Hematopoietic multipotent progenitor cell treated with erythropoietin and hydrocortisone succinate and interleukin-3 and kit ligand, for 6 days (in vitro differentiated cells): ENCODE data around the gene CD40.
A peak's percentile ranks its signal among the peaks of the same experiment; 100 is the strongest.
"Not testable (repeated sequence)": the region's sequence is repeated elsewhere in the genome, so short reads cannot be mapped to it uniquely, and the experiment has no call there.

Experiments used
- DNase-seq: peaks from one replicate; pipeline ENCODE4 v3.0.0-alpha.2; 2015

CD40 gene

DNA sequence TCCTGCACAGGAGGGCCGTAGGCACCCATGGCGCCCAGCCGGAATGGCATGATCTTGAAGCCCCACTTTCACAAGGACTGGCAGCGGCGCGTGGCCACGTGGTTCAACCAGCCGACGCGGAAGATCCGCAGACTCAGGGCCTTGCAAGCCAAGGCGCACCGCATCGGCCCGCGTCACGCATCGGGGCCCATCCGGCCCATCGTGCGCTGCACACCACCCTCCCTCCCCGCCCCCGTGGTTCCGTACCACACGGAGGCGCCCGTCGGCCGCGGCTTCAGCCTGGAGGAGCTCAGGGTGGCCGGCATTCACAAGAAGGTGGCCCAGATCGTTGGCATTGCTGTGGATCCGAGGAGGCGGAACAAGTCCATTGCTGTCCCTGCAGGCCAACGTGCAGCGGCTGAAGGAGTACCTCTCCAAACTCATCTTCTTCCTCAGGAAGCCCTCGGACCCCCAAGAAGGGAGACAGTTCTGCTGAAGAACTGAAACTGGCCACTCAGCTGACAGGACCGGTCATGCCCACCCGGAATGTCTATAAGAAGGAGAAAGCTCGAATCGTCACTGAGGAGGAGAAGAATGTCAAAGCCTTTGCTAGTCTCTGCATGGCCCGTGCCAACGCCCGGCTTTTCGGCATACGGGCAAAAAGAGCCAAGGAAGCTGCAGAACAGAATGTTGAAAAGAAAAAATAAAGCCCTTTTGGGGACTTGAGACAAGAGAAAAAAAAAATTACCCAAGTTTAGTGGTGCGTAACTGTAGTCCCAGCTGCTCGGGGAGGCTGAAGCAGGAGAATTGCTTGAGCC is 18.4 kb upstream of the CD40 start:
- DNase-seq, result no peak

DNA sequence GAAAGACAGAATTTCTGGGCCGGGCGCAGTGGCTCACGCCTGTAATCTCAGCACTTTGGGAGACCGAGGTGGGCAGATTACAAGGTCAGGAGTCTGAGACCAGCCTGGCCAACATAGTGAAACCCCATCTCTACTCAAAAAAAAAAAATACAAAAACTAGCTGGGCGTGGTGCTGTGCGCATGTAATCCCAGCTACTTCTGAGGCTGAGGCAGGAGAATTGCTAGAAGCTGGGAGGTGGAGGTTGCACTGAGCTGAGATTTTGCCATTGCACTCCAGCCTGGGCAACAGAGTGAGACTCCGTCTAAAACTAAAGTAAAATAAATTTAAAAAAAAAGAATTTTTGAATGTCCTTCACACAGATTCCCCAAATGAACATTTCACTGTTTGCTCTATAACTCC is 17.7 kb upstream of the CD40 start:
- DNase-seq, result not testable (repeated sequence)

DNA sequence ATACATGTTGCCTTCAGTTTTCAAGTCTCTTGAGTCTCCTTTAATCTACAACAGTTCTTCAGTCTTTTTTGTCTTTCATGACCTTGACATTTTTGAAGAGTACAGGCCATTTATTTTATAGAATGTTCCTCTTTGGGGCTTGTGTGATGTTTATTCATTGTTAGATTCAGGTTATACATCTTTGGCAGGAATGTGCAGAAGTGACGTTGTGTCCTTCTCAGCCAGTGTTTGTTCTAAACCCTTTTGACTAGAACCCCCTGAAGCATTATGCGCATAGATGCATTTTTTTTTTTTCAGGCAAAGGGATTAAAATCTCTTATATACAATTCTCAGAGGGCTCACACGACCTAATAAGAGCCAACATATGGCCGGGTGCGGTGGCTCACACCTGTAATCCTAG is 17.1 kb upstream of the CD40 start:
- no peak for DNase-seq

DNA sequence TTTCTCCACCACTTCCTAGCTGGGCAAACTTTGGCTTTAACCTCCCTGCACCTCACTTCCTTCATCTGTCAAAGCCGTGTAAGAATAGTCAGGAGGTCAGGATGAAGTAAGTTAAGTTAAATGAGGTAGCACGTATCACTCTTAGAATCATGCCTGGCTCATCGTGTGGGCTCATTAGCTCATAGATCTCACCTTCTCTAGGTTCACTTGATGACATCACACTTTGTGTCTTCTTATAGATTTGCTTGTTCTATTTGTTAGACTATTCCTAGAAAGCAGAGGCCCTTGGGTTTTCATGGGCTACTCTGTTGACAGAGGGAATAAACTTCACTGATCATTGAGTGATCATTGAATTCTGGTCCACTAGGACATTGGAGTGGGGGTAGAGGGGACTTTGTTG is 16.2 kb upstream of the CD40 start:
- no peak for DNase-seq

DNA sequence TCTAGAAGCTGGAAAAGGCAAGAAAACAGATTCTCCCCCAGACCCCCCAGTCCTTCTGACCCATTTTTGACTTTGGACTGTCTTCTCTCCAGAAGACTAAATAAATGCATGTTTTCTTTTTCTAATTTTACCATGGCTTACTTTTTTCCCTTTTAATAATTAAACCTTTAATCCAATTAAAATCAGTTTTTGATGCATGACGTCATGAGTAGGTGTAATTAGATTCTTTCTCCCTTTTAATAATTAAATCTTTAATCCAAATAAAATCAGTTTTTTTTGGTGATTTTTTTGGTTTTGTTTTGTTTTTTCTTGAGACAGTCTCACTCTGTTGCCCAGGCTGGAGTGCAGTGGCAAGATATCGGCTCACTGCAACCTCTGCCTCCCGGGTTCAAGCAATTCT is 15.2 kb upstream of the CD40 start:
- DNase-seq, result no peak

DNA sequence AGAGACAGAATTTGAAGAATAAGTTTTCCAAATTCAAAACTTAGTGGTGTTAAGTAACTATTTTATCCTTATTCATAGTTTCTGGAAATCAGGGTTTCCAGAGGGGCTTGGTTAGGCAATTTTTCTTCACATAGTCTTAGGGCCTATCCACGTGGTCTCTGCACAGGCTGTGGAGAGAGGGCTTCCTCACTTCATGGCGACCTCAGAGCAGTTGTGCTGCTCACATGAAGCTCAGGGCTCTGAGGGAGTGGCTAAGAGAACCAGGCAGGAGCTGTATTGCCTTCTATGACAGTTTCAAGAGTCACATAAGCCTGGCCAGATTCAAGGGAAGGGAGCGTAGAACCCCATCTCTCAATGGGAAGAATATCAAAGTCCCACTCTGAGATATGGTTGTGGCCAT is 13.9 kb upstream of the CD40 start:
- DNase-seq, result no peak

DNA sequence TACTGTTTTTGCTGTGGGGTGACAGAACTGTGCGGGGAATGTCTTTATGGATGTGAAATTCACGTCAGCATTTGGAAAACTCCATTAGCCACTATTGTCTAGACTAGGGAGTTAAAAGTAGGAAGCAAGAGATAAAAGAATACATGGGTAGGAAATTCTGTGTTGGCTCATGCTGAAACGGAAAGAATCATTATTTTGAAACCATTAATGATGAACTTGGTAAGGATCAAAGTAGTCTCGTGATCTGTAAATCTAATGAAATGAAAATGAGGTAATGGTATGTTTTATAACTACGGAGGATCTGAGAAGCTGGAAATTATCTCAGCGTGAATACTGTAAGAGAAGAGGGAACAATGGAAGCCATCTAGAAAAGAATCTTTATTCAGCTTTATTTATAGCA is 11.1 kb upstream of the CD40 start:
- no peak for DNase-seq

DNA sequence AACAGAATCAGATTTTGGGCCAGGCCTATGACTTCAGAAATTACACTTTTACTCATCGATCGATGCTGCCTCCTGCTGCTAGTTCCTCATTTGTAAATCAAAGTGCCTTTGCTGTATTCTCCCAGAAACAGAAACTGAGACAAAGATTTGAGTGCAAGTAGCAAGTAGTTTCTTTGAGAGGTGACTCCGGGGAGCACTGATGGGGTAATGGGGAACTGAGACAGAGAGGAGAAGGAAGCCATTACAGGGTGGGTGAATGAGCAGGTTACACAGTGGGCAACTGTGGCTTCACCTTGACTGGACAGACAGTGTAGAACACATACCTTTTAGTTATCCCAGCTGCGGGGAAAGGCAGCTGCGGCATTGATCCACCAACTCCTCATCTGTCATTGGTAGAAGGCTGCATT is 9.7 kb upstream of the CD40 start:
- DNase-seq, result no peak

DNA sequence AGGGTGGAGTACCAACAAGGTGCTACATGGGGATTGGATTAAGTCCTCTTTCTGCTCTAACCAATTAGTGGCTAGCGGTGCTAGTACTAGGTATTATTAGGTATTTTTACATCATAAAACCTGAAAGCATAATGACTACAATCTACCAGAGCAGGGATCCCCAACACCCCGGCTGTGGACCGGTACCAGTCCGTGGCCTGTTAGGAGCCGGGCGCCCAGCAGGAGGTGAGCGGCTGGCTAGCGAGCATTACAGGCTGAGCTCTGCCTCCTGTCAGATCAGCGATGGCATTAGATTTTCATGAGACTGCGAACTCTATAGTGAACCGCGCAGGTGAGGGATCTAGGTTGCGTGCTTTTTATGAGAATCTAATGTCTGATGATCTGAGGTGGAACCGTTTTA is 9.1 kb upstream of the CD40 start:
- DNase-seq, result no peak

DNA sequence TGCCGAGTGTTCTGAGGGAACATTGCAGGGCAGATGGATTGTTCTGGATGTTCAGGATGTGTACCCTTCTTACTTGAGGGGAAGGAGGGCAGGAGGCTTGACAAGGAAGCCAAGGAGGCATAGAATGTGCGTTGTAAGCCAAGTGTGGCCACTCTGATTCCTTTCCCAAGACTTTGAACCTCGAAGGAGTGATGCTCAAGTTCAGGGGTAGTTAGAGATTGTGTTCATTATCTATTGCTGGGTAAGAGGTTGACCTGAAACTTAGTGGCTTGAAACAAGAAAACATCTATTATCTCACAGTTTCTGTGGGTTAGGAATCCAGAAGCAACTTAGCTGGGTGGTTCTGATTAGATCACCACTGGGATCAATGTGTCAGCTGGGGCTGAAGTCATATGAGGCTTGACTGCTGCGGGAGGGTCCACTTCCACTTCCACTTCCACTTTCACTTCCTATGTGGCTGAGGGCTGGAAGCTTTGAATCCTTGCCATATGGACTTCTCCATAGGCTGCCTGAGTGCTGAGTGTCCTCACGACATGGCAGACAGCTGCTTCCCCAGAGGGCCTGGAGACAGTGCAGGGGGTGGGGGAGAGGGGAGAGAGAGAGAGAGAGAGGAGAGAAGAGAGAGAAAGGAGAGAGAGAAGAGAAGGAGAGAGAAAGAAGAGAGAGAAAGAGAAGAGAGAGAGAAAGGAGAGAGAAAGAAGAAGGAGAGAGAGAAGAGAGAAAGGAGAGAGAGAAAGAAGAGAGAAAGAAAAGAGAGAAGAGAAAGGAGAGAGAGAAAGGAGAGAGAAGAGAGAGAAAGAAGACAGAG is 6.9 kb upstream of the CD40 start:
- no peak for DNase-seq

DNA sequence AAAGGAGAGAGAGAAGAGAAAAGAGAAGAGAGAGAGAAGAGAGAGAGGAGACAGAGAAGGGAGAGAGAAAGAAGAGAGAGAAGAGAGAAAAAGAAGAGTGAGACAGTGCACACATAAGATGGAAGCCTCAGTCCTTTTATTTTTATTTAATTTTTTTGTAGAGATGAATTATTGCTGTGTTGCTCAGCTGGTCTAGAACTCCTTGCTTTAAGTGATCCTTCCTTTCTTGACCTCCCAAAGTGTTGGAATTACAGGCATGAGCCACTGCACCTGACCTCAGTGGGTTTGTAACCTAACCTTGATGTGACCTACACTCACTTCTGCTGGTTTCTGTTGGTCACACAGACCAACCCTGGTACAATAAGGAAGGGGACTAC is 6.3 kb upstream of the CD40 start:
- no peak for DNase-seq

DNA sequence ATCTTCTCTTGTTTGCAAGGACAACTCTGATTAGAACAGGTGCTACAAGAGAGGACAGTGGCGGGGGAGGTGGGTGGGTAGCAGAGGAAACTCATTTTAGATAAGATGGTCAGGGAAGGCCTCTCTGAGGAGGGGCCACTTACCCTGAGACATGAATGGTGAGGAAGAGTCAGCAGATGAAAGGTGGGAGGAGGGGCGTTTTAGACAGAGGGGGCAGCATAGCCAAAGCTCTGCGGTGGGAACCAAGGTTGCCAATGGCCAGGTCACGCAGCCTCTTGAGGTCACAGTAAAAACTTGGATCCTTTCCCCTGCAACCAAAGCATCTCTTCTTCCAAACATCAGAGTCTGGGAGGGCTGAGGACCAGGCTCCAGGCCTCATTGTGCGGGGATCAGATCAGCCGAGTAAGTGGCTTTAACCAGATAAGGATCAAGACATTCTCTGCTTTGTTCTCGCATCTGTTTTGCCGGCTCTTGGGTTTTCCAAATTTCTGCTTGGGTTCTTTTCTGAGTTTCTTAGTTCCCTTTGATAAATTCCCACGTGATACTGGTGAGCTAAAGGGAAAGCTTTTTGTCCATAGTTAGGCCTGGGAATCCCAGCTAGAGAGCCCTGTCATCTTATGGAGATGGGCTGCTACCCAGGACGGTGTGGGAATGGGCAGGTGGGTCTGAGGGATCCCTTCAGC is 5.5 kb upstream of the CD40 start:
- DNase-seq, result no peak

DNA sequence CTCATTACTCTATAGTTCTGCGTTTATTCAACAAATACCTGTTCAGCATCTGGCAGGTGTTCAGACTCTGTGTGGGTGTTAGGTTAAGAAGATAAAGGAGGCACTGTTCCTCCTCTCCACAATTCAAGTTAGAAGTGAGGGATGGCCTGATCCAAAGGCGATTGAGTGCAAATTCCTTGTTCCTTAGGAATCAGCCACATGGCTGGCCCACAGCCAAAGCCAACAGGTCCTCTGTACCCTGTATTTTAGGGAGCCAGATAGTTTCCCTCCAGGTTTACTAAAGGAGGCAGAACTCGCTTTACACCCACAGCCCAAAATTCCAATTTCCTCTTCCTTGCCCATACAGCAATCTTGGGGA is 5.0 kb upstream of the CD40 start:
- no peak for DNase-seq

DNA sequence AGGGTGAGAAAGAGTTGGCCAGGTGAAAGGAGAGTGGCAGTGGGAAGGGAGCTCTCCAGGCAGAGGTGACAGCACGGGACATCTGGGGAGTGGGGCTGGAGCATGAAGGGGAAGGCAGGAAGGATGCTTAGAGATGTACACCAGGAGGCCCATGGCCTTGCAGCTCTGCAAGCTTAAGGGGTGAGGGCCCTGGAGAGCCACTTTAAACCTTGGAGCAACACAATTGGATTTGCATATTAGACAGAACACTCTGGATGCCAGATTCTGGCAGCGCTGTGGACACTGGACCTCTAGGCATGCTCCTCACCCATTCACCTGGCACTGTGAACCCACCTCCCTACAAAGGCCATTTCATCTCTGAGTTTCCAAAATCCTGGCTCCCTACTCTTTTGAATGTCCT is 3.7 kb upstream of the CD40 start:
- DNase-seq, result no peak

DNA sequence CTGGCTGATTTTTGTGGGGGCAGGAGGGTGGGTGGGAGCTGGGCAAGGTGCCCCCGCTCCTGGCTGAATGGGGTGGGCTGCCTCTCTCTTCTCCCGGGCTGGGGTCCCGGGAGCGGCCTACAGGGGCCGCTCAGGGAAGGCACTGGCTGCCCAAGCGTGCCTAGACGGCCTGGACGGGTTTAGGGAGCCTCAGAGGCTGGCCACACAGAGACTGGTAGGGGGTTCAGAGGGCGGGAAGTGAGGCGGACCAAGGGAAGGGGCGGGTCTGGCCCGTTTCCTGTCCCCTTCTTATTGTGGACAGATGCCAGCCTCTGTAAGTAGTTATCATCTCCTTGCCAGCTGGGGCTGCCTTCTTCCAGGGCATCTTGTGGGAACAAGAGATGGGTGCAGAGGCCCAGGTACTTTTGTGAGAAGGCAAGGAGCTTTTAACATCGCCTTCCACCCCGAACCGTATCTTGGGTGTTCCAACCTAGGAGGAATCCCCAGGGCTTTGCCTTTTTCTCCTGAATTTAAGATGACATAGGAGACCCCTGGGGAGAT is 437 bp downstream of the CD40 start:
- peak; percentile 82 for DNase-seq

DNA sequence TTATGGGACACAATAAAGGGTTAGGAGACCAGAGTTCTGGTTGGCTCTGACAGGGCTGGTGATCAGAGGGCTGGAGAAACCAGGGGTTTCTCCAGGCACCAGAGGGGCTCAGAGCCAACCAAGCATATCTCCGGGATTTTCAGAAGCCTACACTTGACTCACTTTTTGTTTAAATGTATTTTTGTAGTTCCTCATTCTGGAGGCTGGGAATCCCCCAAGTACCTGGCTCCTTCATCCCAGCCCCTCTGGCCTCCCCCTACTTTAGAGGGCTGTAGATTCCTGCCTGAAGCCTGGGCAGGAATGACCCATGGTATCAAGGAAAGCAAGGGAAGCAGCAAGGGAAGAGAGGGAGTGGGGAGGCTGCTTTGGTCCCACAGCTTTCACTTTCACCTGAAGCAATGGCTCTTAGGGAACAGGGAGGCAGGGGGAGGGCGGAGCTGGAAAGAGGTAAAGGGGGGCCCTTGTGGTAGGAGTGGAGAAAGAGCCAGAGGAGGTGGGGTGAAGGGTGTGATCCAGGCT is 973 bp downstream of the CD40 start:
- DNase-seq, result peak; percentile 16

DNA sequence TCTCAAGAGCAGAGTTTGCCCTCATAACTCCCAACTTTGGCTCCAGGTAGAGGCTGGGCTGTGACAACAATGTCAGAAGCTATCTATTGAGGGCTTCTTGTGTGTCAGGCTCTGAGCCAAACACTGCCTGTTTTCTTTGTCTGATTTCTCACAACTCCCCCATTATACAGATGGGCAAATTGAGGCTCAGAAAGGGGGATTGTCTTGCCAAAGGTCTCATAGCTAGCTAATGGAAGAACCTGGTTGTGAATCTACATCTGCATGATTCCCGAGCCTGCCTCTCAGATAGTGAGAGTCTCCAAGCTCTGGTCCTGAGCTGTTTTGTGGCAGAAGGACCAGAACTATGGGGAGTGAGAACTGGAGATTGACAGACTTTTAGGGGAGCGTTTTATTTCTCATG is 1.4 kb downstream of the CD40 start:
- DNase-seq, result no peak

DNA sequence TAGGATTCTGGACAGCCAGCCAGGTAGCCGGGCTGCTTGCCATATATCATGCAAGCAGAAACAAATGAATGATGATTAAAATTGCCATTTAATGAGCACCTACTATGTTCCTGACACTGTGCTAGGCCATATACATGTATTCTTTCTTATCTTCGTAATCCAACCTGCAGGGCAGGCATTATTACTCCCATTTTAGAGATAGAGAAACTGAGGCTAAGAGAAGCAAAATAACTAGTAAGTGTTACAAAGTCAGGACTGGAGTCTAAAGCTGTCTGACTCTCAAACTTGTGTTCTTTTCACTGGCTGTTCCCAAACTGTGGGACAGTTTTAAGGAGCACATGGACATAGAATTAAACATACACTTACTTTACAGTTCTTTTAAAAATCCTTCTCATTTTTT is 2.0 kb downstream of the CD40 start:
- DNase-seq, result no peak

DNA sequence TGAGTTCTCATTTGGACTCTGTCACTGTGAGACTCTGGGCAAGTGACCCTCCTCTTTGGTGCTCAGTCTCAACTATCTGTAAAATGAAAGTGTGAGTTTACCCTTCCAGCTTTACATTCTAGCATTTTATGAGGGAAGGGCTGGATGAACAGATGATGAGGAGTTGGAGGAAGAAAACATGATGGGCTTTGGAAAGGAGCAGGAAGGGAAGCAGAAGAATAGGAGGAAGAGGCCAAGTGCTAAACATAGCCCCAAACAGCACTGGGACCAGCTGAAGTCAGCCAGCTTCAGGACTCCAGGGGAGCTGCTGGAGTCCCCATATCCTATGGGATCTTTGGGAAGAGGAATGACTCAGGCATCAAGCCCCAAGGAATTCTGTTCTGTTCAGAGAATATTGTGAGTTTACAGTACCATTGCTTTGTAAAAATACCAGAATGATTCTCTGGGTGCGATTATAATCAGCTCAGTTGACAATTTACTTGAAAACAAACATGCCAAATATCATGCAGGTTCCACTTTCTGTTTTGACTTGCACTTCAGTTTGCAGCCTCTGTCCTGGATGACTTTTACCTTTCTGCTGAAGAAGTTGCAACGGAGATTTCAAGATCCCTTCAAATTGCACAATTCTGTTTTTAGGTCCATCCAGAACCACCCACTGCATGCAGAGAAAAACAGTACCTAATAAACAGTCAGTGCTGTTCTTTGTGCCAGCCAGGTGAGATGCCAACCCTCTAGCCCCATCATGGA is 3.2 kb downstream of the CD40 start:
- no peak for DNase-seq

DNA sequence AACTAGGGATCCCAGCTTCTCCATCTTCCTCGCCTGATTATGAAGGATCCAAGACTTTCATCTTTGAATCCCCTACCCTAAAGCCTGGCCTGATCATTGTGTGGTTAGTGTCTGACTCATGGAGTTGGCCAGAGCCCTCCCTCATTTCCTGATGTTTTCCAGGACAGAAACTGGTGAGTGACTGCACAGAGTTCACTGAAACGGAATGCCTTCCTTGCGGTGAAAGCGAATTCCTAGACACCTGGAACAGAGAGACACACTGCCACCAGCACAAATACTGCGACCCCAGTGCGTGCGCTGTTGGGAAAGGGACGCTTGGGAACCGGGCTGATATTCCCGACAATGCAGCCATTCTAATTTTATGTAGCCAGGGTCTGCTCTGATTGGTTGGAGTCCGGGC is 4.0 kb downstream of the CD40 start:
- no peak for DNase-seq

DNA sequence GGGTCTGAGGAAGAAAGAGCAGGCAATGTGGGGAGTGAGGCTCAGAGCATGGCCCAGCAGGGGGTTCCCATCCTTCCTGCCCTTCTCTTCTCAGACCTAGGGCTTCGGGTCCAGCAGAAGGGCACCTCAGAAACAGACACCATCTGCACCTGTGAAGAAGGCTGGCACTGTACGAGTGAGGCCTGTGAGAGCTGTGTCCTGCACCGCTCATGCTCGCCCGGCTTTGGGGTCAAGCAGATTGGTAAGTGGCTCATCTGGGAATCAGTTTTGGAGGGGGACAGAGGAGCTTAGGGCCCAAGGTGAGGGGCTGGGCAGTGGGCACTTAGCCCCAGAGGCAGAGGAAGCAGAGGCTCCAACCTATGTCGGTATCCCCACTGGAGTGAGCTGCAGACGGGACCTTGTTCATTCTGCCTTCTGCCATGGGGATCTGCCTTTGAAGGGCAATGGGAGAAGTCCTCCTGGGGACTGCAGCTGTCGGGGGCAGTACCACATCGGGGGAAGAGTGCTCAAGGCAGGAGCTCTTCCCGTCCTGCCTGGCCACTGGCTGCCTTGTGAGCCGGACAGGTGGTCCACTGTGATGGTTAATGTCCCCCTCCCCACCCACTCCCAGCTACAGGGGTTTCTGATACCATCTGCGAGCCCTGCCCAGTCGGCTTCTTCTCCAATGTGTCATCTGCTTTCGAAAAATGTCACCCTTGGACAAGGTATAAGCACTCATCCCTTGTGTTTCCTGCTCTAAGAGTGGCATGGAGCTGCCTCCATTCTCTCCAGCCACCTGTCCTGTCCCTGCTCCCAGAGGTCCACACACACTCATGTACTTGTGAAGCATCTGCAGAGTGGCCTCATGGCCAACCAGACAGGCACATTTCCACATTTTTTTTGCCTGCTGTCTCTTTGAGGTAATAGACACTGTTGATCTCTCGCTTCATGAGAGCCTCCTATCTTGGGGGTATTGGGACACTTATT is 4.7 kb downstream of the CD40 start:
- DNase-seq, result no peak
